ENCODE results near the gene CCL20.
"Not testable (repeated sequence)": the region's sequence is repeated elsewhere in the genome, so short reads cannot be mapped to it uniquely, and the experiment has no call there.

The CCL20 gene

GRCh38 chr2:227813562-227814353 is at the start of gene CCL20:
TSS of gene CCL20 (plus strand) at chr2:227813842. CDS start at chr2:227813912, 70 bp downstream.
- in situ Hi-C loops (cut with MboI; ENCODE audit: low sequenced_read_pairs), result no loop called here

- in situ Hi-C loops (cut with MboI; ENCODE audit: low sequenced_read_pairs), result no loop called here
Observed at GRCh38 chr2:227765788-227766372, 47.8 kb upstream of the CCL20 start.

GRCh38 chr2:227766373-227766883 is 47.2 kb upstream of the CCL20 start:
- in situ Hi-C loops (cut with MboI; ENCODE audit: low sequenced_read_pairs), result no loop called here

GRCh38 chr2:227767830-227768229 is 45.8 kb upstream of the CCL20 start:
- in situ Hi-C loops (cut with MboI; ENCODE audit: low sequenced_read_pairs), result no loop called here

GRCh38 chr2:227772197-227772661 is 41.4 kb upstream of the CCL20 start:
- in situ Hi-C loops (cut with MboI; ENCODE audit: low sequenced_read_pairs), result no loop called here

GRCh38 chr2:227772932-227773331 is 40.7 kb upstream of the CCL20 start:
- in situ Hi-C loops (cut with MboI; ENCODE audit: low sequenced_read_pairs), result no loop called here

- in situ Hi-C loops (cut with MboI; ENCODE audit: low sequenced_read_pairs), result no loop called here
Observed at GRCh38 chr2:227774011-227774624, 39.5 kb upstream of the CCL20 start.

GRCh38 chr2:227774895-227775842 is 38.5 kb upstream of the CCL20 start:
- in situ Hi-C loops (cut with MboI; ENCODE audit: low sequenced_read_pairs), result no loop called here

- in situ Hi-C loops (cut with MboI; ENCODE audit: low sequenced_read_pairs), result no loop called here
Observed at GRCh38 chr2:227780981-227781615, 32.5 kb upstream of the CCL20 start.

GRCh38 chr2:227781841-227782240 is 31.8 kb upstream of the CCL20 start:
- in situ Hi-C loops (cut with MboI; ENCODE audit: low sequenced_read_pairs), result no loop called here

GRCh38 chr2:227782804-227783203 is 30.8 kb upstream of the CCL20 start:
- in situ Hi-C loops (cut with MboI; ENCODE audit: low sequenced_read_pairs), result no loop called here

GRCh38 chr2:227783404-227784138 is 30.1 kb upstream of the CCL20 start:
- in situ Hi-C loops (cut with MboI; ENCODE audit: low sequenced_read_pairs), result no loop called here

- in situ Hi-C loops (cut with MboI; ENCODE audit: low sequenced_read_pairs), result no loop called here
Observed at GRCh38 chr2:227785293-227785692, 28.3 kb upstream of the CCL20 start.

GRCh38 chr2:227788561-227789018 is 25.1 kb upstream of the CCL20 start:
- in situ Hi-C loops (cut with MboI; ENCODE audit: low sequenced_read_pairs), result no loop called here

- in situ Hi-C loops (cut with MboI; ENCODE audit: low sequenced_read_pairs), result no loop called here
Observed at GRCh38 chr2:227789803-227790202, 23.8 kb upstream of the CCL20 start.

GRCh38 chr2:227793148-227793712 is 20.4 kb upstream of the CCL20 start:
- in situ Hi-C loops (cut with MboI; ENCODE audit: low sequenced_read_pairs), result no loop called here

GRCh38 chr2:227796045-227796711 is 17.5 kb upstream of the CCL20 start:
- in situ Hi-C loops (cut with MboI; ENCODE audit: low sequenced_read_pairs), result no loop called here

- in situ Hi-C loops (cut with MboI; ENCODE audit: low sequenced_read_pairs), result not testable (repeated sequence)
Observed at GRCh38 chr2:227796768-227797167, 16.9 kb upstream of the CCL20 start.

All from hTERT RPE-1 (cell line).